ENCODE data around the gene SHISA7.
"Not testable (repeated sequence)": the region's sequence is repeated elsewhere in the genome, so short reads cannot be mapped to it uniquely, and the experiment has no call there.

SHISA7 gene

DNA sequence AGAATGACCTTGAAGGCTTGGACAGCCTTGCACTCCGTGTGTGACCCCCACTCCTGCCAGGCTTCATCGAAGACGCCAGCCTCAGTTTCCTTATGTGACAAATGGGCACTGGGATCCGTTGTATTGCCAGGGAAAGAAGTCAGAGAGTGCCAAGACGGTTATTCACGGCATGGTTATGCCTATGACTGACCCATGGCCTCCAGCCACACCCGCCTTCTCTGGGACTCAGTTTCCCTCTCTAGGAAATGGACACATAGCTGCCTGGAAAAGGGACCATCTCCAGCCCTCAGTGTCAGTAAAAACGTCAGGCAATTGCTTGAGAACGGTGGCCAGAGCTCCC lies 34.6 kb downstream of the SHISA7 start:
- DNase-seq, result no peak

DNA sequence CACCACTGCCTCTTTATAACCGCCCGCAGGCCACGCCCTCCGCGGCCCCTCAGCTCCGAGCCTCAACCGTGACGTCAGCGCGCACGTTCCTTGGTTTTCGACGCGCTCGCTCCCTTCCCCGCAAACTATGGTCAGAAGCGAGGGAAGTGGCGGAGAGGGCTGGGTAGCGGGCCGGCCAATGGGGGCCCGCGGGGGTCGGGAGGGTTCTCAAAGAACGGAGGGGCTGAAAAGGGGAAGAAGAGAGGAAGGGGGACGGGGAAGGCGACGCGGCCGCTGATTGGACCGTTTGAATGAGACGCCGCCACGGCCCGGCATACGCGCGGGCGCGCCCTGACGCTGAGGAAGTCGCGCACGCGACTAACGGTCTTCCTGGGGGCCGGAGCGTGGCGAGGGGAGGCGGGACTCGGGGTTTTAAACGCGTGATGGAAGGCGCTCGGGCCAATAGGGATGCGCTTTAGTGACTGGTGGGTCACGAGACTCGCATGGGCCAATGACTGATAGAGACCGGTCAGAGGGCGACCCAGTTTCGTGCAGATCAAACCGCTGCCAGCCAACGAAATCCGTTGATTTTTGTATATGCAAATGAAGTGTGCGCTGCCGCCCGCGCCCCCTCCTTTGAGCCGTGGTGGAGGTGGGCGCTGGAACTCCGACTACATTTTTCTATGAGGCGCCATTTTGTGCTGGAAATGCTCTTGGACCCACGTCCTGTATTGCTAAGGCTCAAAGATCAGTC lies 35.1 kb downstream of the SHISA7 start:
- DNase-seq, result peak; percentile 100

DNA sequence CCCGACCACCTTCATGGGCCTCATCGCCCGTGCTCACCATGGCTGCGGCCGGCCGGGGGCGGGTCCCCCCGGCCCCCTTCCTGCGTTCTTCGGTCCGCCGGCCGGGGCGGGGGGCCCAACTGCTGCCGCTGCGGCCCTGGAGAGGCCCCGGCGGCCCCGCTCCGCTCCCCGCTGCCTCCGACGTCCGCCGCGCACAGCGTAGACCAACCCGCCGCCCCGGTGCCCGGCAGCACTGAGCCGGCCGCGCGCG lies 35.6 kb downstream of the SHISA7 start, which contains the start of gene UBE2S:
Gene UBE2S, minus strand, starts transcription at position 239 of the 250 bp plus-strand sequence. Its CDS starts 199 bp downstream, at position 40.
- DNase-seq, result not testable (repeated sequence)

DNA sequence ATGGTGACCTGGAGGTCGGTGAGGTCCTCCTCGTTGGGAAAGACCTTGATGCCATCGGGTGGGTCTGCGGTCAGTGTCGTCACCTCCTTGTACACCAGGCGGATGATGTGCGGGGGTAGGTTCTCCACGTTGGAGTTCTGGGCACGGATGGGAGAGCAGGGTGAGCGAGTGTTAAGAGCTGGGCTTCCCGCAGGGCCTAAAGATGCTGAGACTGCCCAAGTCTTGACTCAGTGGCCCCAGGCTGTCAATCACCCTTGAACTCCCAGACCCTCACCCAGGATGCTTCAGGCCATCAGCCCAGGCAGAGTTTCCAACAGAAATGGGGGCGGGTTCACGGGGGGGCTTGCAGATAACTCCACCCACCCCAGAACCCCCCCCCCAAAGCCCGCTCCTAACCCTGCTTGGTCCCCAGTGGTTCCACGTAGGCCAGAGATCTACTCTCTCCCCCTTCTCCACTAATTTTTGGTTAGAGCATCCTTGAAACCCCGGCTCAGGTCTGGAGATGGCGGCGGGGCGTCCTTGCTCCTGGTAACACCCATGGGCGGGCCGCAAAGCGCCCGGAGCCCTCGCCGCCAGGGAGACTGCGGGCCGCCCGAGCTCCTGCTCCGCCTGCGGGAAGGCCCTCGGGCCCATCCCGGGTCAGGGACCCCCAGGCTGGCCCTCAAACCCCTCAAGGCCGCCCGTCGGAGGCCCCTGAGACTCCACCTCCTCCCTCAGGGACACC lies 36.1 kb downstream of the SHISA7 start:
- DNase-seq, result no peak

DNA sequence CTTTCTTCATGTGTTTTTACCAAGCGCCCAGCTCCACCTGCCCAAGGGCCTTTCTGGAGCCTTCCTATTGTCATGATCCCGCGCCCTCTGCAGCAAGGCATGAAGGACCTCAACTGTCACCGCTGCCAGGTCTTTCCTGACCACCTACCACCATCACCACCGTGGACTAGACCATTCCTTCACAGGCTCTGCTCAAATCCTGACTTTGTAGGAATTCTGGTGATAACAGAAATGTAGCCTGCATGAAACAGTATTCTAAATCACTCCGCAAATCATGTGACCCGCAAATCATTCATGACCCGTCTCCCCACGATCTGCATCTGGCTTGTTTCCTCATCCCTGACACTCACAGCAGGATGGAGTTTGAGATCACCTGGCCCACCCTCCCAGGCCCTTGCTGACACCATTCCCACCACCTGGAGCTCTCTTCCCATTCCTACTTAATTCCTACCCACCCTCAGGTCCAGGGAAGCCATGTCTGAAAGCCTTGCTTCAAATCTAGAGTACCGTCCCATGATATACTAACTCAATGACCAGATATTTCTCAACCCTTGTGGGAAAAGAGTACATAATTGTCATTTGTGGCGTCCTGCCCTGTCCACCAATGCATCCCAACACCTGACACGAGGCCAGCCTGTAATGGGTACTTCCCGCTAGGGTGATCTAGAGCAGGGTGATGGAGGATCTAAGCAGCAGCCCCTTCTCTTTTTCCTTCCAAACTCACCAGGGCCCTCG lies 36.8 kb downstream of the SHISA7 start:
- no peak for DNase-seq

DNA sequence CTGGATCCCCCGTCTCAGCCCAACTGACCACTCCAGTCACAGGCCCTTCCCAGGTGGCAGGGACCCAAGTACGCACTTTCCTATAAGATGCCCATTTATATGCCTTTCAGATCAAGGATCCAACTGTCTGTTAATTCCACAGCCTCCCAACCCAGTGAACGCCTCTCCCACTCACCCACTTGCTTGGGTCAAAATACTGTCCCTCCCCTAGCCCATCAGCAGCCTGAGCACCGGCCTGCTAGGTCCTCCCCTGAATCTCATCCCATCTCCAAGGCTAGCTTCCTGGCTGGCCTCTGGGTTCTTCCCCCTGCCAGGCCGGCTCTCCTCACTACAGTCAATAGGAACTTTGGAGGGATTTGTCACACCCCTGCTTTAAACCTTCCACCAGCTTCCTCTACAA lies 37.5 kb downstream of the SHISA7 start:
- no peak for DNase-seq

DNA sequence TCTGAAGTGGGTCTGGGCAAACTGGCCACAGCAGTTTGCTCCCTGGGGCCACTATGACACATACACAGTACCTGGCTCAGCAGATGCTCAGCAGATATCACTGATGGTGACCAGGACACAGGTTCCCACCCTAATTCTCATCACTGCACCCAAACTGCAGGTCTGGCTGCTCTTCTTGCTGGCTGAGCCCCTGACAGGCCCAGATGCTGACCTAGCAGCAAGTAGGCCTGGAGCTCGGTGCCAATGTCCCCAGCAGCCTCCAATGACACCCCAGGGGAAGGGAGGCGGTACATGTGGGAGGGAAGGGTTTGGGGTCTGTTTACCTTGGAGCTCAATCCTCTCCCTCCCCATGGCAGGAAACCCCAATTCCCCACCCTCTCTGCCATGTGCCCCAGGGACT lies 40.6 kb downstream of the SHISA7 start:
- no peak for DNase-seq

DNA sequence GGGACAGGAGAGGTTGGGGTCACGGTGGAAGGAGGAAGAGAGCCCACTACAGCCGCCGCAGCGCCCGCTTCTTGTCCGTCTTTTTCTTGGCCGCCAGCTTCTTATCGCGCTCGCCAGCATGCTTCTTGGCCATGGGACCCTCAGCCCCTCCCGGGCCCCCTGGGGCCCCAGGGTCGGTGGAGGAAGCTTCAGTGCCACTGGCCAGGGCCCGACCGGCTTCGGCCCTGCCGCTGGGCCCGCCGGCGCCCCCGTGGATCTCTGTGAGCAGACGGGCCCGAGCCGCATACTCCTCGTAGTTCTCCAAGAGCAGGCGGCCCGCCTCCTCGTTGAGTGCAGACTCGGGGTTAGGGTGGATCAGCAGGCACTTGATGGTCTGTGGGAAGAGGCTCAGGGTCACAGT lies 41.7 kb downstream of the SHISA7 start:
- not testable (repeated sequence) for DNase-seq

DNA sequence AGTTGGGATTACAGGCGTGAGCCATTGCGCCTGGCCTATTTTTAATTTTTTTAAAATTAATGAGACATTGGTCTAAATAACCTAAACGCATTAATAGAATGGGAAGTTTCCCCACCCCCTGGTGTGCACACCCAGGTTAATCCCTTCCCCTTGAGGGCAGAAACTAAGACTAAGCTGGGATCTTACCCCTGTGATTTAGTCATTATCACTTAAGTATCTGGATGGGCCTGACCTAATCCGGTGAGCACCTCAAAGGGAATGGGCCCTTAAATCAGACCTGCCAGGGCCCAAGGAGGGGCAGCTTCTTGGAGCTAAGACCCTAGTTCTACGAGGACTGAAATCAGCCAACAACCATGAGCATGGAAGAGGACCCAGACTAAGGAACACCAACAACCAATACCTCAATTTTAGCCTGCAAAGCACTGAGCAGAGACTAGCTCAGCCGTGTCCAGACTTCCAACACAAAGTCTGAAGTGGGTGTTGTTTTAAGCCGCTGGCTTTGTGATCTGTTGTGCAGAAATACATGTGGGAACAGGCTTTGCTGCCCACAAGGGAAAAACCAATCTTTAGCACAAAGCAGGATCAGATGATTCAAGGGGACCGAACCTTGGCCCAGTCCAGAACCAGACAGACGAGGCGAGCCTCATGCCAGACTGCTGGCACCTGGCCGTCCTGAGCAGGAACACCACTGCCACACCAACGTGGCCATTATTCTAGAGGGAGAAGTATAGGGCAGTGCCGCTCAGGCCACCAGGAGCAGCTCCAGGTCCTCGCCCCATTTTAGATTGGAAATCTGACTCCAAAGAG lies 42.6 kb downstream of the SHISA7 start:
- no peak for DNase-seq

DNA sequence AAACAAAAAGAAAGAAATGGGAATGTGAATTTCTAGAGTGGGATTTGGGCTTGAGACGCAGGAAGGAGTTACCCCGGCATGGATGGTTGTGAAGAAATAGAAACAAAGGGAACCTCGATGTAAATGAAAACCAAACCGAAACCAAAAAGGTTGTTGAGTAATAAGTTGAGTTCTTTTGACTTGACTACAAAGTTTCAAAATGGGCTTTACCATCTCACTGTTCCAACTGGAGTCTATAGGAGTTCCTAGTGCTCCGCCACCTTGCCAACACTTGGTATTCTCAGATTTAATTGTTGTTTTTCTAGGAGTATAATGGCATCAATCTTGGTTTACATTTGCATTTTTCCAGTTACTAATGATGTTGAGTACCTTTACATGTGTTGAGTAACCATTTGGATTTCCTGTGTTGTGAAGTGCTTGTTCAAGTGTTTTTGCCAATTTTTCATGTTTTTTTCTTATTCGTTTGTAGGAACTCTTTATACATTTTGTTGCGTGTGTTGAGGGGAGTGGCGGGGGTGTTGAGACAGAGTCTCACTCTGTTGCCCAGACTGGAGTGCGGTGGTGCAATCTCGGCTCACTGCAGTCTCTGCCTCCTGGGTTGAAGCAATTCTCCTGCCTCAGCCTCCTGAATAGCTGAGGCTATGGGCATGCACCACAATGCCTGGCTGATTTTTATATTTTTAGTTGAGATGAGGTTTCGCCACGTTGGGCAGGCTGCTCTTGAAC lies 44.7 kb downstream of the SHISA7 start:
- DNase-seq, result no peak

DNA sequence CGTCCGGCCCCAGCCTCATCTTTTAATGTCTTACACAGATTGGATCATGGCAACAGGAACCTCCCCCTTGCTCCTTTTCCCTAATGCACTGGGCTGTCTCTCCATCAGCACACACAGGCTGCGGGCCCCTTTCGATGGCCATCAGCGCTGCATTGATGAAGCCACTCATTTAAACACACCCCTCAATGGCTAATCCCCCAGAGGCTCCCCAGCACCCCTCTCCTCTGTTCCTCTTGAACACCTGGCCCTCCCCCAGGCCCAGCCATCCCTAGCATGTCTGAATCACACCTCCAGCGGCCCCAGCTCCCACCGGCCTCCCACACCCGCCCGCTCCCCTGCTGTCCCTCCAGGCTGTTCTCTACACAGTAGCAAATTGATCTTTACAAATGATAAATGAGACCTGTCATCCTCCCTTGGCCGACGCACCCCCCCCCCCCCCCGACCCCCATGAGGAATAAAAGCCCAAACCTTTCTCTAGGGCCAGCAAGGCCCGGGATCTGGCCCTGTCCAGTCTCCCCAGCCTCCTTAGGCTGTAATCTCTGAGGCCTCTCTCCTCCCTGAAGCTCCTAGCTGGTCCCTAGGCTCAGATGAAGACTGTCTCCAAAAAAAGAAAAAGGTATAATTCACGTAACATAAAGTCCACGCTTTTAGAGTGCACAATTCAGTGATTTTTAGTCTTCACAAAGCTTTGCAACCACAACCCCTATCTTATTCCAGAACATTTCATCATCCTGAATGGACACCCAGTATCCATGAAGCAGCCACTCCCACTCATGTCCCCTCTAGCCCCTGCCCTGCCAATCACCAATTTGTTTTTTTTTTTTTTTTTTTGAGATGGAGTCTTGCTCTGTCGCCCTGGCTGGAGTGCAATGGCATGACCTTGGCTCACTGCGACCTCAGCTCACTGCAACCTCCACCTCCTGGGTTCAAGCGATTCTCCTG lies 50.0 kb downstream of the SHISA7 start:
- no peak for DNase-seq

DNA sequence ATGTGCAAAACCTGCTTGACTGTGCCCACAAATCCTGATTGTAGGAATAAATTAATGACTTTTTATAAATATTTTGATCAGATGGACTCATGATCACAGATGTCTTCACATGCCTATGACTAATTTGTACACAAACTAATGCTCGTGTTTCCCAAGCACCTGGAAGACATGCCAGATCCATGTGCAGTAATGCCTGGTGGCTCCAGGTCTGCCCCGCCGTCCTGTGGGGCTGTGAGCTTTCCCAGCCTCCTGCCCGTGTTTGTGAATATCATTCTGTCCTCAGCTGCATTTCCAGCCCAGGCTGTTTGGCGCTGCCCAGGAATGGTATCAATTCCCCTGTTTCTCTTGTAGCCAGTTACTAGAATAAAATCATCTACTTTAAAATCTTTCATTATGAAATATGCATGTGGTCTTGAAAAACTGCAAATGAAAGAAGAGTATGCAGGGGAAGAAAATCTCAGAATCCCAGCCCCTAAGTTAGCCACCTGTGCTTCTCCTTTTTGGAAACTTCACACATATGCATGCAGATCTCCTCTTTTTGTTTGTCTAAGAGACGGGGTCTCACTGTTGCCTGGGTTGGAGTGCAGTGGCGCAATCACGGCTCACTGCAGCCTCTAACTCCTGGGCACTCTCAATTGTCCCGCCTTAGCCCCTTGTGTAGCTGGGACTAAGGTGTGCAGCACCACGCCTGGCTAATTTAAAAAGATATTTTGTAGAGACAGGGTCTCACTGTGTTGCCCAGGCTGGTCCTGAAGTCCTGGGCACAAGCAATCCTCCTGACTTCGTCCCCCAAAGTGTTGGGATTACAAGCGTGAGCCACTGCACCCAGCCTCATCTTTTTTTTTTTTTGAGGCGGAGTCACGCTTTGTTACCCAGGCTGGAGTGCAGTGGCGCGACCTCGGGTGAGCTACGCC lies 51.1 kb downstream of the SHISA7 start:
- no peak for DNase-seq

DNA sequence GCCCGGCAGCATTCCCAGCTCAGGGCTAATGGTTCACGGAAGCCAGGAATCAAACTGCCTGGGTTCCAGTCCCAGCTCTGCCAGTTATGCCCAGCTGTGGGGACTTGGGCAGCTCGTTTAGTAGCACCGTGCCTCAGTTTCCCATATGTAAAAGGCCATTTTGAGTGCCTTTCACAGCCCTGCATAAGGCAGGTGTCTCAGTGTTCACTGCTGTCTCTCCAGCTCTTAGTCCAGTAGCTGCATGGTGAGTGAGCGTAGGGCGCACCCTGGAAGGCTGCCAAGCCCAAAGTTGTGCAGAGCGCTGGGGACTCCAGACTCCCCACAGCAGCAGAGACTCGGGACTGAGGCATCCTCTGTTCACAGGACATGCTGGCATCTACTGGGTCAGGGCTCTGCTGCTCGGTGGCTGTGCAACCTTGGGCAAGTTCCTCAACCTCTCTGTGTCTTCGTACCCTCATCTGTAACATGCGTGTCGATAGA lies 51.9 kb downstream of the SHISA7 start:
- no peak for DNase-seq

DNA sequence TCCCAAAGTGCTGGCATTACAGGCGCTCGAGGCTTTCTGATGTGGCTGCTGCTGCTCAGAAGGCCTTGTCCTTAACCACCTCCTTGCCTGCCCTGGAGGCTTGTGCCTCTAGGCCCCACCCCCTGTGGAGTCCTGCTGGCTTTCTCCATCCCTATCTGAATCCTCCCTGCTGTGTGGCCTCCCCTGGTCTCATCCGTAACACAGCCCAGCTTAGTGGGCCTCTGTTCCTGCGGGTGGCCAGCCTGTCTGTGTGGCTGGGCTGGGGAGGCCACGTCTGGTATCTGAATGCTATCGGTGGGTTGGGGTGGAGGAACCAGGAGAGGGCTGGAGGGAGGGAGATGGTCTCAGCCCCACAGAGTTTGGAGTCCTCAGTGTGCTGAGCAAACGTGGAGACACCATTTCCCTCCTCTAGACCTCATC lies 52.6 kb downstream of the SHISA7 start:
- DNase-seq, result no peak

DNA sequence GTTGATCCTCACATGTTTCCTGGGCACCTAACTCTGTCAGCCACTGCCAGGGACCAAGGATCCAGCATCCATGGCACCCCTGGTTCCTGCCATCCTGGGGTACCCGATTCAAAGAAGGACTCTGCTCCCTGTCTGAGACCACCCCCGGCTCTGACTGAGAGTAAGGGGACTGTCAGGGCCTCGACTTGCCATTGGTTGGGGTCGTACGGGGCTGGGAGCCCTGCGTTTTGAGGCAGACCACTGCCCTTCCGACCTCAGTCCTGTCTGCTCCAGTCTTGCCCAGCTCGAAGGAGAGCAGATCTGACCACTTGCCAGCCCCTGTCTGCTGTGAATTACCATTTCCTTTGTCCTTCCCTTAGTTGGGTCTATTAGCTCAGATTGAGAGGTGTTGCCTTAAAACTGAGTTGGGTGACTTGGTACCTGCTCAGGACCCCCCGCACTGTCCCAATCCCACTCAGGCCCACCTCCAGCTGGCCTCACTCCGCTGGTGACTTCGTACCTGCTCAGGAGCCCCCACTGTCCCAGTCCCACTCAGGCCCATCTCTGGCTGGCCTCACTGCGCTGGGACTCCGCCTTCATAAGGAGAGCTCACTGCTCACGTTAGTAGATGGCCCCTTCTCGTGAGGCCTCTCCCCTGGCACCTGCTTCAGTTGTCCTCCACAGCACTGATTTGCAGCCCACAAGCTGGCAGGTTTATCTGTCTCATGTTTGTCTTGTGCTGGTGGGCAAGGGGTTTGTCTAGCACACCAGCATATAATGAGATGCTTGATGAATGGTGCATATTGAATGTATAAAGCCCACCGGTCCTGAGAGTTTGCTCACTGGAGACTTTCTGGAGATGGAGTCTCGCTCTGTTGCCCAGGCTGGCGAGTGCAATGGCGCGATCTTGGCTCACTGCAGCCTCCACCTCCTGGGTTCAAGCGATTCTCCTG lies 53.4 kb downstream of the SHISA7 start:
- no peak for DNase-seq

DNA sequence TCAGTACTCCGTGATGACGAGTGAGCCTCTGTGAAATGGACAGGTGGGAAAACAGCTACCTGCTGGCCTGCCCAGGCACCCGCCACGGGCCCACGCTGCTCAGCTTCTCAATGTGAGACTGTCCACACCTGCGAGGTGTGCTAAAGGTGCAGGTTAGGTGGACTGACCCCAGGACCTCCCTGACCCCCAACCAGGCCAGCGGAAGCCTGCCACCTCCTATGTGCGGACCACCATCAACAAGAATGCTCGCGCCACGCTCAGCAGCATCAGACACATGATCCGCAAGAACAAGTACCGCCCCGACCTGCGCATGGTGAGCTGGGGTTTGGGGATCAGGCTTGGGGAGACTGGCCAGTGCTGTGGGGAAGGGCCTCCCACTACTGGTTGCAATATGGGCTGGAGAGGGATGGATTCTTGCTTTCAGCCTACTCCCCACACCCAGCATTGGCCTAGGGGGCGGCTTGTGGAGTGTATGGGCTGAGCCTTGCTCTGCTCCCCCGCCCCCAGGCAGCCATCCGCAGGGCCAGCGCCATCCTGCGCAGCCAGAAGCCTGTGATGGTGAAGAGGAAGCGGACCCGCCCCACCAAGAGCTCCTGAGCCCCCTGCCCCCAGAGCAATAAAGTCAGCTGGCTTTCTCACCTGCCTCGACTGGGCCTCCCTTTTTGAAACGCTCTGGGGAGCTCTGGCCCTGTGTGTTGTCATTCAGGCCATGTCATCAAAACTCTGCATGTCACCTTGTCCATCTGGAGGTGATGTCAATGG lies 55.2 kb downstream of the SHISA7 start:
- DNase-seq, result no peak

DNA sequence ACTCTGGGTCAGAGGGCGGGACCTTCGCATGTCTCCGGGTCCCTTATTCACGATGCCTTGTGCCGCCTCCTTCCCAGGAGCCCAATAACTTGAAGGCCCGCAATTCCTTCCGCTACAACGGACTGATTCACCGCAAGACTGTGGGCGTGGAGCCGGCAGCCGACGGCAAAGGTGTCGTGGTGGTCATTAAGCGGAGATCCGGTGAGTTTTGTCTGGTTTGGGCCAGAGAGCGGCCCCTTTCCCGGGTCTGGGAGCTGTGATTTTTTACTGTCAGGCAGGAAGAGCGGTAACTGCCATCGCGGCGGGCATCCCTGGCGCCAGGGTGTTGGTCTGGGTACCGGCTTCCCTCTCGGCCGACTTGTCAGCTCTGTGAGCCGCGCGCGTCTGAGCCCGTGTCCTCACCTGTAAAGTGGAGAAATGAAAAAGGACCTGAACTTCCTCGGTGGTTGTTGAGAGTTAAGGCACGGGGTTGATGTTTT lies 56.6 kb downstream of the SHISA7 start:
- DNase-seq, result no peak
